Endodermal cell (in vitro differentiated cells): ENCODE measurements around the gene MAB21L4. TPM values are rescaled to one million over a fixed set of nuclear protein-coding genes. Genes with fewer than 3 reads are reported as not detected.

ENCODE experiments used
- DNase-seq: peaks from one replicate; pipeline ENCODE4 v3.0.0-alpha.2; 2017
- H3K27ac ChIP-seq: 2 replicates; pipeline ENCODE4 v1.5.1; 2013; ENCODE audit warnings: mild to moderate bottlenecking, low read depth, low read length, moderate library complexity
- H3K27me3 ChIP-seq: 2 replicates; pipeline ENCODE4 v1.6.1; 2013; ENCODE audit warnings: mild to moderate bottlenecking, low read length, moderate library complexity; ENCODE audit not compliant: insufficient read depth, control insufficient read depth, poor library complexity, severe bottlenecking
- H3K36me3 ChIP-seq: 2 replicates; pipeline ENCODE4 v1.7.0; 2013; ENCODE audit warnings: mild to moderate bottlenecking, low read length, moderate library complexity; ENCODE audit not compliant: control insufficient read depth, insufficient read depth
- H3K4me1 ChIP-seq: one replicate; pipeline ENCODE4 v1.7.0; 2013; ENCODE audit warnings: low read length; ENCODE audit not compliant: control insufficient read depth, insufficient read depth
- H3K4me3 ChIP-seq: 2 replicates; pipeline ENCODE4 v1.5.1; 2013; ENCODE audit warnings: mild to moderate bottlenecking, low read length, moderate library complexity
- H3K9ac ChIP-seq: 2 replicates; pipeline ENCODE4 v1.6.1; 2013; ENCODE audit warnings: mild to moderate bottlenecking, low read length, moderate library complexity; ENCODE audit not compliant: poor library complexity, severe bottlenecking; ENCODE audit errors: extremely low read depth
- H3K9me3 ChIP-seq: 2 replicates; pipeline ENCODE4 v1.6.1; 2013; ENCODE audit warnings: mild to moderate bottlenecking, low read length, moderate library complexity; ENCODE audit not compliant: control insufficient read depth
- H3K27ac Mint-ChIP-seq: 2 replicates; pipeline ENCODE4 v1.8.0; 2020; ENCODE audit warnings: mixed read lengths
- H3K27me3 Mint-ChIP-seq: 2 replicates; pipeline ENCODE4 v1.8.0; 2021; ENCODE audit warnings: mild to moderate bottlenecking, mixed read lengths; ENCODE audit not compliant: insufficient read depth
- H3K36me3 Mint-ChIP-seq: 2 replicates; pipeline ENCODE4 v1.8.0; 2020; ENCODE audit warnings: low read depth, mixed read lengths
- H3K4me1 Mint-ChIP-seq: 2 replicates; pipeline ENCODE4 v1.8.0; 2020; ENCODE audit warnings: mixed read lengths
- H3K4me3 Mint-ChIP-seq: 2 replicates; pipeline ENCODE4 v1.8.0; 2020; ENCODE audit warnings: mild to moderate bottlenecking, moderate library complexity, mixed read lengths
- H3K9me3 Mint-ChIP-seq: 2 replicates; pipeline ENCODE4 v1.8.0; 2020; ENCODE audit warnings: mild to moderate bottlenecking, mixed read lengths
- WGBS, 2 experiments: methylation state at CpG; one replicate each; pipeline versions ENCODE4 v1.1.5 to v1.1.7; 2013; ENCODE audit warnings: missing lambda C conversion rate in 2 of 2, mixed read lengths in 1 of 2; ENCODE audit not compliant: insufficient coverage in 1 of 2, insufficient read length in 1 of 2; 5-methylcytosine and 5-hydroxymethylcytosine counted together
- total RNA-seq, 2 donors: library from RNA; stranded (reverse); fragmentation: NEBNext Ultra II Directional in 1 of 2; extraction: Animal tissue kit (Norgen Biotek cat#: 25700) in 1 of 2; gene quantifications; 2 replicates in 1 of 2; 3 replicates in 1 of 2; pipeline ENCODE4 v1.2.1, GENCODE V29; 2021
- TF ChIP-seq, protein P1 (sequence below): fragments of 200-600 bp; sonication (generic); conservative IDR thresholded peaks from 2 replicates; pipeline ENCODE4 v1.5.0; 2021; ENCODE audit warnings: antibody characterized with exemption, mild to moderate bottlenecking

Gene MAB21L4
- total RNA-seq, 2 donors from 2014 or later = 0.31 TPM; not detected in 1

DNA sequence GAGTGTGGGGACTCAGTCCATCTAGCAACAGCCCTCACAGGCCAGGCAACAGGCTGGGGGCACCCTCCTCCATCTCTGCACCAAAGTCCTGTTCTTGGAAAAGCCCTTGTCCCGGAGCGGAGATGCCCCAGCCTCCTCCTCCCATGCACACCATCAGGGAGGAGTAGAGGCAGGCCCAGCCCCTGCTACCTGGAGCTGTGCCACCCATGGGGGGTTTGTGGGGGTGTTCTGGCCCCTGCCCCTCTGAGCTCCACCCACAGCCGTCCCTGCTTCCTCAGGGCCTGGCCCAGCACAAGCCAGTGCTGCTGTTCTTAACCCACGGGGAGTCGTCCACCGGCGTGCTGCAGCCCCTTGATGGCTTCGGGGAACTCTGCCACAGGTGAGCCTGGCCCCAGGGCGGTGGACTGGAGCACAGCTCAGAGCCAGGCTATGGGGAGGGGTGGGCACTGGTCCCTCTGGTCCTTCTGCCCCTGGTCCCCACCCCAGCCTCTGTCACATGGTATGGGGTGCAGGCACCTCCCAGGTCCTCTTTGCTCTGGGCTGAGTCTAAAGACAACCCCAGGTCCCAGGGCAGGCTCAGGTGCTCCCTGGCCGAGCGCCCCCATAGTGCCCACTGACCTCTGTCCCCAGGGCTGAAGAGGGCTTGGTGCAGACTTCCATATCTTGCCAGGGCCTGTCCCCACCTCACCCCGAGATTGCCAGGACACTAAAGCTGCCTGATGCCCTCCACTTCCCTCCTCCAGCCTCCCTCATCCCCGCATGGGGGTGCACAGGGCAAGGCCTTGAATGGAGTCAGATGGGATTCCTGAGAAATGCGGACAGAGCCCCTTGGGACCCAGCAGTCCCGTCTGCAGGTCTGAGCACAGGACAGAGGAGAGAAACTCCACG is 24.6 kb downstream of the MAB21L4 start:
- no peak overlapping the region for H3K4me3 ChIP-seq
- no peaks in the 10 kb centered on the region for H3K9me3 ChIP-seq
- Mint-ChIP-seq H3K27me3 (no peaks in the 10 kb centered on the region), H3K9me3 (no peaks in the 10 kb centered on the region), H3K4me1 (peaks cover 7% of the 10 kb centered on the region), H3K4me3 (no peak overlapping the region), H3K27ac (no peak overlapping the region), H3K36me3 (no peaks in the 10 kb centered on the region)
- H3K27ac ChIP-seq = no peak overlapping the region
- TF ChIP-seq, protein P1, sequence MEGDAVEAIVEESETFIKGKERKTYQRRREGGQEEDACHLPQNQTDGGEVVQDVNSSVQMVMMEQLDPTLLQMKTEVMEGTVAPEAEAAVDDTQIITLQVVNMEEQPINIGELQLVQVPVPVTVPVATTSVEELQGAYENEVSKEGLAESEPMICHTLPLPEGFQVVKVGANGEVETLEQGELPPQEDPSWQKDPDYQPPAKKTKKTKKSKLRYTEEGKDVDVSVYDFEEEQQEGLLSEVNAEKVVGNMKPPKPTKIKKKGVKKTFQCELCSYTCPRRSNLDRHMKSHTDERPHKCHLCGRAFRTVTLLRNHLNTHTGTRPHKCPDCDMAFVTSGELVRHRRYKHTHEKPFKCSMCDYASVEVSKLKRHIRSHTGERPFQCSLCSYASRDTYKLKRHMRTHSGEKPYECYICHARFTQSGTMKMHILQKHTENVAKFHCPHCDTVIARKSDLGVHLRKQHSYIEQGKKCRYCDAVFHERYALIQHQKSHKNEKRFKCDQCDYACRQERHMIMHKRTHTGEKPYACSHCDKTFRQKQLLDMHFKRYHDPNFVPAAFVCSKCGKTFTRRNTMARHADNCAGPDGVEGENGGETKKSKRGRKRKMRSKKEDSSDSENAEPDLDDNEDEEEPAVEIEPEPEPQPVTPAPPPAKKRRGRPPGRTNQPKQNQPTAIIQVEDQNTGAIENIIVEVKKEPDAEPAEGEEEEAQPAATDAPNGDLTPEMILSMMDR = no peak
- 84 to 92% methylated on average over 5 to 16 of the region's 16 CpGs for WGBS, 2 experiments
- no peak for DNase-seq
- no peaks in the 10 kb centered on the region for H3K36me3 ChIP-seq
- no peaks in the 10 kb centered on the region for H3K27me3 ChIP-seq
- H3K4me1 ChIP-seq = peaks cover 3% of the 10 kb centered on the region
- H3K9ac ChIP-seq = no peak overlapping the region

DNA sequence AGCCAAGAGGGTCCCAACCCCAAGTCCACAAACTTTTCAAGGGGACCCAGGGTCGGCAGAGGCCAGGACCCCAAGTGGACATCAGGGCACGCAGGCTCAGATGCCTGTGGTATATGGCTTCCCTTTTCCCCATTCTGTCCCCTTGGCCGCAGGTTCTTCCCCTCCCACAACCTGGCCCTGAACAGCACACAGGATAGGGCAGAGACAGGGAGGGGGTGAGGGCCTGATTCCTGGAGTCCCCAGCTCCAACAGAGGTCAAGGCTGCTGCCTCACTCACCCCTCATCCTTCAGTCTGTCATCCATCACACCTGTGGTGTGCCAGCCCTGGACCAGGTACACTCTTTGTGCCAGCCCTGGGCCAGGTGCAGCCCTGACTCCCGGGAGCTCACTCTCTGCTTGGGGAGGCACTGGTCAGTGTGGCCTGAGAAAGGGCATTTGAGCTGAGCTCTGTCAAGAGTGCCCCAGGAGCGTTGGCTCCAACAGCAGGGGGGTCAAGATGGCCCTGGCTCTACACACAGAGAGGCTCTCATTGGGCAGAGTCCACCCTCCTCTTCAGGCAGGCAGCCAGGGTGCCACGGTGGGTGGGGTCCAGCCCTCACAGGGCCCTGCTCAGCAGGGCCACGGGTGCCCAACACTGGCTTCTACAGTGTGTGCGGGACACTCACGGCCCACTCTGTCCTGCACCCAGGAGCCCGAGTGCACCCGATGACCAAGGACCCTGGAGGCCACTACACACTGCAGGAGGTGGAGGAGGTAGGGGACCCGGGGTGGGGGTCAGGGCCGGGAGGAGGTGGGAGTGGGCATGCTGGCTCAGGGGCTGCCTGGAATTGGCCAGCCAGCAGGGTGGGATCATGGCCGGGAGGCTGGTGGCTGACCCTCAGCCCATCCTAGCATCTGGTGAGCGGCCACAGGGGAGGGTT is 25.7 kb downstream of the MAB21L4 start:
- H3K9me3 Mint-ChIP-seq = no peaks in the 10 kb centered on the region
- H3K27ac Mint-ChIP-seq = no peak overlapping the region
- H3K36me3 ChIP-seq = no peaks in the 10 kb centered on the region
- no peaks in the 10 kb centered on the region for H3K27me3 ChIP-seq
- H3K4me1 ChIP-seq = peaks cover 3% of the 10 kb centered on the region
- no peak overlapping the region for H3K9ac ChIP-seq
- H3K4me3 Mint-ChIP-seq = no peak overlapping the region
- TF ChIP-seq, protein P1 = no peak
- peaks cover 7% of the 10 kb centered on the region for H3K4me1 Mint-ChIP-seq
- no peaks in the 10 kb centered on the region for H3K9me3 ChIP-seq
- no peak overlapping the region for H3K27ac ChIP-seq
- 92 to 96% methylated on average over 5 to 15 of the region's 15 CpGs for WGBS, 2 experiments
- no peak overlapping the region for H3K4me3 ChIP-seq
- H3K36me3 Mint-ChIP-seq = no peaks in the 10 kb centered on the region
- DNase-seq = no peak
- no peaks in the 10 kb centered on the region for H3K27me3 Mint-ChIP-seq

DNA sequence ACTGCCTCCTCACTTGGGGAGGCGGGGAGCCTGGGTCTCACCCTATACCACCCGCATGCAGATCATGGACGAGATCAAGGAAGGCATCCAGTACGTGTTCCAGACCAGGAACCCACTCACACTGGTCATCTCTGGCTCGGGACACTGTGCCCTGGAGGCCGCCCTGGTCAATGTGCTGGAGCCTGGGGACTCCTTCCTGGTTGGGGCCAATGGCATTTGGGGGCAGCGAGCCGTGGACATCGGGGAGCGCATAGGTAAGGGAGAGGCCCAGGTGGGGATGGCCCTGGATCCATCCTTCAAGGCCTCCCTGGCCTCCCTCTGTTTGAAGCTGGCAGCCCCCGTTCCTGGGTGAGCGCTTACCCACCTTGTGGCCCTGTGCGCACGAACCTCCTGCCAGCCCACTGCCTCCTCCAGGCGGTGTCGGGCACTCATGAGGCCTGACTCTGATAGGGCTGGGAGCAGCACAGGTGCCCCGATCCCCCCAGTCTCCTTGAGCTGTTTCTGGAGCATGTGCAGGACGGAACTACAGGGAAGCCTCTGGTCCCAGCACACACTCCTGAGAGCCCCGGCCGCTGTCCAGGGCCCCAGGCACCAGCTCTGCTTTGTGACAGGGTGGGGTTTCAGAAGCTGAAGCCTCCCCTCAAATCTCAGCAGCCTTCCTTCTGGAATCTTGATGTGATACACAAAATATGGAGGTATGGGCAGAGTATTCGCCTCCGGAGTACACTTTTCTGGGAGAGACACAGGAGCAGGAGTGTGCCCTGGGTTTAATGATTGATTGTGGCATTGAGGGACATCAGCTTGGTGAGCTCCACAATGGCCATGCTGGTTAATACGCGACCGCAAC is 26.6 kb downstream of the MAB21L4 start:
- WGBS, 2 experiments = 96 to 97% methylated on average over 15 to 25 of the region's 25 CpGs
- Histone ChIP-seq H3K4me3 (no peak overlapping the region), H3K27ac (no peak overlapping the region), H3K9me3 (no peaks in the 10 kb centered on the region), H3K4me1 (peaks cover 2% of the 10 kb centered on the region), H3K9ac (no peak overlapping the region), H3K27me3 (no peaks in the 10 kb centered on the region), H3K36me3 (no peaks in the 10 kb centered on the region)
- DNase-seq = no peak
- Mint-ChIP-seq H3K27ac (no peak overlapping the region), H3K36me3 (no peaks in the 10 kb centered on the region), H3K9me3 (no peaks in the 10 kb centered on the region), H3K27me3 (no peaks in the 10 kb centered on the region), H3K4me1 (peaks cover 7% of the 10 kb centered on the region), H3K4me3 (no peak overlapping the region)
- TF ChIP-seq, protein P1 = no peak
